Adrenal gland (tissue), 5 donors: ENCODE results near the gene IZUMO4.

Experiments used
- POLR2A ChIP-seq, 2 donors: fragments of 450-650 bp; IDR thresholded peaks; one replicate each; pipeline ENCODE4 v1.6.1; 2017; ENCODE audit warnings: antibody characterized with exemption in 2 of 2, mild to moderate bottlenecking in 2 of 2, moderate library complexity in 1 of 2
- TF ChIP-seq, protein P1 (sequence below), 6 experiments: fragments of 450-650 bp in 4 of 6; fragments of 200-600 bp in 2 of 6; sonication (generic) in 1 of 6; IDR thresholded peaks; 1 replicate in 5 of 6; 2 replicates in 1 of 6; pipeline versions ENCODE4 v1.5.1 to v1.8.0; 2016 to 2021; ENCODE audit warnings: antibody characterized with exemption in 6 of 6, mild to moderate bottlenecking in 2 of 6, moderate library complexity in 1 of 6
- donor health status: DM: no; HTN: no; CAD: no.

- TF ChIP-seq, protein P1, sequence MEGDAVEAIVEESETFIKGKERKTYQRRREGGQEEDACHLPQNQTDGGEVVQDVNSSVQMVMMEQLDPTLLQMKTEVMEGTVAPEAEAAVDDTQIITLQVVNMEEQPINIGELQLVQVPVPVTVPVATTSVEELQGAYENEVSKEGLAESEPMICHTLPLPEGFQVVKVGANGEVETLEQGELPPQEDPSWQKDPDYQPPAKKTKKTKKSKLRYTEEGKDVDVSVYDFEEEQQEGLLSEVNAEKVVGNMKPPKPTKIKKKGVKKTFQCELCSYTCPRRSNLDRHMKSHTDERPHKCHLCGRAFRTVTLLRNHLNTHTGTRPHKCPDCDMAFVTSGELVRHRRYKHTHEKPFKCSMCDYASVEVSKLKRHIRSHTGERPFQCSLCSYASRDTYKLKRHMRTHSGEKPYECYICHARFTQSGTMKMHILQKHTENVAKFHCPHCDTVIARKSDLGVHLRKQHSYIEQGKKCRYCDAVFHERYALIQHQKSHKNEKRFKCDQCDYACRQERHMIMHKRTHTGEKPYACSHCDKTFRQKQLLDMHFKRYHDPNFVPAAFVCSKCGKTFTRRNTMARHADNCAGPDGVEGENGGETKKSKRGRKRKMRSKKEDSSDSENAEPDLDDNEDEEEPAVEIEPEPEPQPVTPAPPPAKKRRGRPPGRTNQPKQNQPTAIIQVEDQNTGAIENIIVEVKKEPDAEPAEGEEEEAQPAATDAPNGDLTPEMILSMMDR (IDR thresholded peaks at IDR 0.05), result no peak
- TF ChIP-seq POLR2A (IDR thresholded peaks at IDR 0.05), result no peak
Observed at GRCh38 chr19:2048104-2048958, 48.4 kb upstream of the IZUMO4 start.
